Activated naive CD8-positive, alpha-beta T cell treated with anti-CD3 and anti-CD28 coated beads, Interleukin-2, amount 10 ng/mL, durations not matched to agents 7 days and 5 days (primary cell): Measurements from ENCODE around the gene ABCA13. TPM values are rescaled to one million over a fixed set of nuclear protein-coding genes. Genes with fewer than 3 reads are reported as not detected.

Experiments
- ATAC-seq: fragments of 150-1000 bp; cut with Tn5 transposase; one replicate; pipeline ENCODE4 v1.10.0; 2021; ENCODE audit warnings: low read depth, moderate library complexity
- POLR2A ChIA-PET: fragments of 350-600 bp; sonication (Branson Sonifier 250); formaldehyde crosslinking; loops from one replicate; lab custom pipeline; 2021; ENCODE audit warnings: antibody characterized with exemption; lab: Charles Lee
- DNase-seq: peaks from one replicate; pipeline ENCODE4 v3.0.0; 2021
- H3K27ac Mint-ChIP-seq: one replicate; pipeline ENCODE4 v1.8.0; 2022; ENCODE audit warnings: mild to moderate bottlenecking, mixed read lengths
- H3K27me3 Mint-ChIP-seq: one replicate; pipeline ENCODE4 v1.8.0; 2022; ENCODE audit warnings: mild to moderate bottlenecking, moderate library complexity, mixed read lengths
- H3K36me3 Mint-ChIP-seq: one replicate; pipeline ENCODE4 v1.8.0; 2021; ENCODE audit warnings: mild to moderate bottlenecking, mixed read lengths
- H3K4me1 Mint-ChIP-seq: one replicate; pipeline ENCODE4 v1.8.0; 2021; ENCODE audit warnings: mixed read lengths
- H3K4me3 Mint-ChIP-seq: one replicate; pipeline ENCODE4 v1.8.0; 2022; ENCODE audit warnings: mild to moderate bottlenecking, moderate library complexity, mixed read lengths
- H3K9me3 Mint-ChIP-seq: one replicate; pipeline ENCODE4 v1.8.0; 2021; ENCODE audit warnings: mixed read lengths
- total RNA-seq, 2 experiments: library from RNA; stranded (reverse); gene quantifications; one replicate each; pipeline ENCODE4 v1.2.3, GENCODE V29; 2021

The ABCA13 gene
- total RNA-seq, 2 experiments from 2014 or later: 0.06 to 0.17 TPM

DNA sequence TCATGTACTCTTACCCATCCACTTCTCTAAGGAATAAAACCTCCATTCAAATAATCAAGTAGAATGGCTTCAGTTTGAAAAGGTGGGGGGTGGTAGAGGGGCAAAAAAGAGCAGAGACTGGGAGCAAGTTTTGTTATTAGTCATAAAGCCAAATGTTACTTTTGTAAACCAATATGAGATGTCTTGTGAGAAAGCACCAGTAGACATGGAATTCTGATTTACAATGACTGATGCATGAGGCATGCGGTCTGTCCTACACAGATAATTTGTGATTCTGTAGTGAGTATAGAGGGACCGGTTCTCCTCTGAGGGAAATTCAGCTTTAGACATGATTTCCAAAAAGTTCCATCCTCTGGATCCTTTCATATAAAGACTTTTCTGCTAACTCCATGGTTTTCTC lies 12.9 kb upstream of the ABCA13 start:
- H3K9me3 Mint-ChIP-seq: no peaks in the 10 kb centered on the region
- POLR2A ChIA-PET: no interaction called here

GRCh38 chr7:48161407-48162125 lies 9.7 kb upstream of the ABCA13 start:
- Mint-ChIP-seq H3K36me3 (no peaks in the 10 kb centered on the region), H3K4me3 (no peak overlapping the region), H3K27me3 (peaks cover 28% of the 10 kb centered on the region), H3K9me3 (no peaks in the 10 kb centered on the region), H3K4me1 (peaks cover 5% of the 10 kb centered on the region), H3K27ac (no peak overlapping the region)
- ATAC-seq (no peak), DNase-seq (no peak)
- POLR2A ChIA-PET: no interaction called here

More for the DNA sequence above, 12.9 kb upstream of the ABCA13 start:
- no peak for DNase-seq
- H3K27me3 Mint-ChIP-seq: peaks cover 12% of the 10 kb centered on the region
- H3K27ac Mint-ChIP-seq: no peak overlapping the region
- peaks cover 5% of the 10 kb centered on the region for H3K4me1 Mint-ChIP-seq
- no peak overlapping the region for H3K4me3 Mint-ChIP-seq
- H3K36me3 Mint-ChIP-seq: no peaks in the 10 kb centered on the region
- no peak for ATAC-seq

DNA sequence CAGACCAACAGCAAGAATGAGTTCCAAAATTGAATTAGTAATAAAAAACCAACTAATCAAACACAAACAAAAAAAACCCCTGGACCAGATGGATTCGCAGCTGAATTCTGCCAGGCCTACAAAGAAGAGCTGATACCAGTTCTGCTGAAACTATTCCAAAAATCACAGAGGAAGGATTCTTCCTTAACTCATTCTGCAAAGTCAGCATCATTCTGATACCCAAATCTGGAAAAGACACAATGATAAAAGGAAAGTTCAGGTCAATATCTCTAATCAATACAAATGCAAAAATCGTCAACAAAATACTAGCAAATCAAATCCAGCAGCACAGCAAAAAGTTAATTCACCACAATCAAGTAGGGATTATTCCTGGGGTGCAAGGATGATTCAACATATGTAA lies 6.1 kb upstream of the ABCA13 start:
- Mint-ChIP-seq H3K36me3 (no peaks in the 10 kb centered on the region), H3K4me3 (no peak overlapping the region), H3K9me3 (peaks cover 2% of the 10 kb centered on the region), H3K27ac (no peak overlapping the region), H3K27me3 (peaks cover 22% of the 10 kb centered on the region), H3K4me1 (peaks cover 5% of the 10 kb centered on the region)
- POLR2A ChIA-PET: no interaction called here
- ATAC-seq: no peak
- no peak for DNase-seq

- DNase-seq (no peak), ATAC-seq (no peak)
- Mint-ChIP-seq H3K36me3 (no peaks in the 10 kb centered on the region), H3K4me1 (no peaks in the 10 kb centered on the region), H3K27me3 (peaks cover 22% of the 10 kb centered on the region), H3K9me3 (peaks cover 2% of the 10 kb centered on the region), H3K4me3 (no peak overlapping the region), H3K27ac (no peak overlapping the region)
- POLR2A ChIA-PET: no interaction called here
Measured at GRCh38 chr7:48168159-48168558, 3.1 kb upstream of the ABCA13 start.

DNA sequence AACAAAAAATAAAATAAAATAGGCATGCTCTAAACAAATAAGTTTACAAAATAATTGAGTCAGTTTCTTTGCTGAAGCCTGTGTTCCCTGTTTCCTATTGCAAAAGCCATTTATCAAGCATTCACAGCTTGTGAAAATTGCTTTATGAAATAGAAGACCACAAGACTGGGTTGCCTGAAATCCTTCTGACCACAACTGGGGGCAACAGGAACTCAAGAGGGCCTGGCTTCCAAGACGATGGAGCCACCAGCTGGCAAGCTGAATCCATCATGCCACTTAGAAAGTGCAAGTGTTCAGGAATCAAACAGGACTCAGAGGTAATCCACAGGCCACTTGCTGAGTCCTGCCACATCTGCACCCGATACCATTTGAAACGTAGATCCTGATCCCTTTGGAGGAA lies 752 bp upstream of the ABCA13 start:
- H3K27ac Mint-ChIP-seq: no peak overlapping the region

GRCh38 chr7:48173313-48173712 lies 2.1 kb downstream of the ABCA13 start:
- H3K9me3 Mint-ChIP-seq: peaks cover 2% of the 10 kb centered on the region
- DNase-seq (no peak), ATAC-seq (no peak)
- H3K4me3 Mint-ChIP-seq: no peak overlapping the region
- no peaks in the 10 kb centered on the region for H3K36me3 Mint-ChIP-seq
- H3K27me3 Mint-ChIP-seq: peaks cover 7% of the 10 kb centered on the region
- POLR2A ChIA-PET: no interaction called here
- H3K4me1 Mint-ChIP-seq: no peaks in the 10 kb centered on the region
- H3K27ac Mint-ChIP-seq: no peak overlapping the region

More for the DNA sequence above, 752 bp upstream of the ABCA13 start:
- Mint-ChIP-seq H3K27me3 (peaks cover 12% of the 10 kb centered on the region), H3K9me3 (peaks cover 2% of the 10 kb centered on the region), H3K4me1 (no peaks in the 10 kb centered on the region), H3K4me3 (no peak overlapping the region), H3K36me3 (no peaks in the 10 kb centered on the region)
- DNase-seq: no peak
- ATAC-seq: no peak
- POLR2A ChIA-PET: no interaction called here

DNA sequence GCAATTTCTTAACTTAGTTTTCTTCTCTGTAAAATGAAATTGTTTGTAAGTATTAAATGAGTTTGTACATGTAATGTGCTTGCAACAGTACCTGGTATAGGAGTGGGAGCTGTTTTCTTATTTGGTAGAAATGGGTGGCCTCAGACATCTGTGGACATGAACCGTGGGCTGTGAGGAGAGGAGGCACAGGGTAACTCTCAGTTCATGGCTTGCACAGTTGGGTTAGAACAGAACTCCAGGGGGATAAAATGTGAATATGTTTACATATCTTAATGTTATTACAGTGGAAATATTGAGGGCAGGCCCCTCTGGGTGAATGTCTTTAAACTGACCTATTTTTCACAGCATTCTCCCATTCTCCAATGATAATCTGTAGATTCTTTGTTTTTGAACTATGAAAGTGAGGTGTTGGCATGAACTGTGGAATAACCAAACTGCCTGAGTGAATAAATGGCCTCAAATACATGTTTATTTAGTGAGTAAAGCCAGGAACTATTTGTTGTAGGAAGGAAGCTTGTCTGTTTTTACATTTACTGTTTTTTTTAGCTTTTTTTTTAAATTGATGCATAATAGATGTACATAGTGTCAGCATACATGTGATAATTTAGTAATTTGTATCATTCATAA lies 2.6 kb downstream of the ABCA13 start:
- Mint-ChIP-seq H3K27me3 (peaks cover 7% of the 10 kb centered on the region), H3K4me3 (no peak overlapping the region), H3K9me3 (peaks cover 2% of the 10 kb centered on the region), H3K36me3 (no peaks in the 10 kb centered on the region), H3K4me1 (no peaks in the 10 kb centered on the region), H3K27ac (no peak overlapping the region)
- DNase-seq (no peak), ATAC-seq (no peak)
- POLR2A ChIA-PET: no interaction called here

GRCh38 chr7:48175019-48175418 lies 3.8 kb downstream of the ABCA13 start:
- H3K9me3 Mint-ChIP-seq: no peaks in the 10 kb centered on the region
- POLR2A ChIA-PET: no interaction called here
- ATAC-seq (no peak), DNase-seq (no peak)
- H3K27ac Mint-ChIP-seq: no peak overlapping the region
- peaks cover 7% of the 10 kb centered on the region for H3K27me3 Mint-ChIP-seq
- H3K4me3 Mint-ChIP-seq: no peak overlapping the region
- H3K4me1 Mint-ChIP-seq: no peaks in the 10 kb centered on the region
- H3K36me3 Mint-ChIP-seq: no peaks in the 10 kb centered on the region

- Mint-ChIP-seq H3K36me3 (no peaks in the 10 kb centered on the region), H3K4me1 (no peaks in the 10 kb centered on the region), H3K4me3 (no peak overlapping the region), H3K27ac (no peak overlapping the region), H3K9me3 (no peaks in the 10 kb centered on the region), H3K27me3 (peaks cover 7% of the 10 kb centered on the region)
- ATAC-seq: no peak
- POLR2A ChIA-PET: no interaction called here
- DNase-seq: no peak
Measured at GRCh38 chr7:48176356-48176893, 5.2 kb downstream of the ABCA13 start.

DNA sequence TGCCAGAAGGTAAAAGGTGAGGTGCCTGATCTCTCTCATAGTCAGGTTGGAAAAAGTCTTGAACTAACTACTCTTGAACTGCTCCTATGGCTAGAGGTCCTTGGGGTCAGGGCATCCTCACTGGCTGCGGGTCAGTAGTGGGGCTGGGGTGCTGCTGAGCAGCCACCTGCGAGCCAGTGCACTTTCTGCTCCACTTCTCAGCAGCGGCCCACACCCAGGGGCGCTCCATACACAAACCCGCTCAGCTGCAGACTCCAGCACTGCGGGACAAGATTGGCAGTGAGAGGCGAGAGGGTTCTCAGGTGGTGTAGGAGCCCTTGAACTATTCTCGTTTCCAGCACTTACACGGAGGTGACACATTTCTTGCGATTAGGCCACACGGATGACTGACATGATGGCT lies 6.0 kb downstream of the ABCA13 start:
- peaks cover 9% of the 10 kb centered on the region for H3K27me3 Mint-ChIP-seq
- no peak overlapping the region for H3K4me3 Mint-ChIP-seq
- DNase-seq (no peak), ATAC-seq (no peak)
- POLR2A ChIA-PET: no interaction called here
- H3K9me3 Mint-ChIP-seq: no peaks in the 10 kb centered on the region
- H3K36me3 Mint-ChIP-seq: no peaks in the 10 kb centered on the region
- no peak overlapping the region for H3K27ac Mint-ChIP-seq
- no peaks in the 10 kb centered on the region for H3K4me1 Mint-ChIP-seq

DNA sequence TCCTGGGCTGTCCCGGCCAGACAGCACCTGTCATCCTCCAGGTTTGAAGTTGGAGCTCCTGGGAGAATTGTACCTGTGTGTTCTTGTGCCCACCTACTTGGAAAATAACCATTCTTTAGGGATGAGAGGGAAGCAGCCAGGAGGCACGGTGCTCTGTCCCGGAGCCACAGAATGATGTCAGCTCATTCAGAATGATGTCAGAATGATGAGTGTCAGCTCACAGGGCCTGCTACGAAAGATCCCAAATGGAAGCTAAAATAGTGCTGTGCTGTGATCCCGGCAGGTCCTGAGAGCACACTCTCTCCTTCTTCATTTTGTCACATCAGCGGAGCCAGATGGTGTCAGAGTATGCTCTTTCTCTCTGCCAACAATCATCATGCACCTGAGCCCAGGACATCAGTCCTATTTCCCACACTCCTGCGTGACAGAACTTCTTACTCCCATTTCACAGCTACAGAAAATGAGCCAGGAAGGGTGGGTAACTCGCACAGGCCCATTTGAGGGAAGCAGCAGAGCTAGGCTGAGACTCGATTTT lies 8.3 kb downstream of the ABCA13 start:
- peaks cover 6% of the 10 kb centered on the region for H3K27me3 Mint-ChIP-seq
- no peak overlapping the region for H3K27ac Mint-ChIP-seq
- POLR2A ChIA-PET: no interaction called here
- no peaks in the 10 kb centered on the region for H3K36me3 Mint-ChIP-seq
- no peaks in the 10 kb centered on the region for H3K9me3 Mint-ChIP-seq
- DNase-seq (no peak), ATAC-seq (no peak)
- no peaks in the 10 kb centered on the region for H3K4me1 Mint-ChIP-seq
- H3K4me3 Mint-ChIP-seq: no peak overlapping the region

DNA sequence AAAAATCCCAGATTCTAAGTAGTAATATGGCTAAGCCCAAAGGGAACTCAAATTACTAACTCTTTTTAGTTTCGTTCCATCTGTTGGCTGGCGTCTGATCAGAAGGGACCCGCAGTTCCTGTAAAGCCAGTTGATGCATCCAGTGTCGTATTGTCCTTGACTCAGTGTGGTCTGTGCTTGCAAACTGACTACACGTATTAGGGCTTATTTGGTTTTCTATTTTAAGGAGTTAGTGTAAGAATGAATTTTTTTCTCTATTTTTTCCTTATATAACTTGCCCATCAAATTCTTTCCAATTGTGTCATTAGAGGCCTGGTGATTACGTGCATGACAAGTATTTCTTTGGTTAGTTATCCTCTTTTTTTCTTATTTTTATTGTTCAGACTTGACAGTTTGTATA lies 9.7 kb downstream of the ABCA13 start:
- ATAC-seq: no peak
- H3K9me3 Mint-ChIP-seq: no peaks in the 10 kb centered on the region
- H3K27me3 Mint-ChIP-seq: peaks cover 7% of the 10 kb centered on the region
- DNase-seq: no peak
- no peak overlapping the region for H3K4me3 Mint-ChIP-seq
- no peaks in the 10 kb centered on the region for H3K4me1 Mint-ChIP-seq
- H3K27ac Mint-ChIP-seq: no peak overlapping the region
- POLR2A ChIA-PET: no interaction called here
- H3K36me3 Mint-ChIP-seq: no peaks in the 10 kb centered on the region

- H3K27me3 Mint-ChIP-seq: peaks cover 17% of the 10 kb centered on the region
- no peak for ATAC-seq
- H3K4me1 Mint-ChIP-seq: no peaks in the 10 kb centered on the region
- H3K4me3 Mint-ChIP-seq: no peak overlapping the region
- DNase-seq: no peak
- H3K9me3 Mint-ChIP-seq: no peaks in the 10 kb centered on the region
- POLR2A ChIA-PET: no interaction called here
- no peaks in the 10 kb centered on the region for H3K36me3 Mint-ChIP-seq
- no peak overlapping the region for H3K27ac Mint-ChIP-seq
Measured at GRCh38 chr7:48182718-48183369, 11.6 kb downstream of the ABCA13 start.
